Caco-2 (cell line): Measurements from ENCODE around the gene LAPTM4A. TPM values are rescaled to one million over a fixed set of nuclear protein-coding genes. Genes with fewer than 3 reads are reported as not detected.
A peak's percentile ranks its signal among the peaks of the same experiment; 100 is the strongest.

ENCODE experiments used
- BruUV-seq: library from RNA; stranded (reverse); fragments of 400-500 nt; replicated peaks from 2 replicates; lab custom pipeline; 2021; lab: Mats Ljungman, UMichigan
- CTCF ChIA-PET: fragments of 300-600 bp; sonication (Branson Sonifier 250); formaldehyde crosslinking; loops from one replicate; lab custom pipeline; 2022; ENCODE audit warnings: antibody characterized with exemption; lab: Charles Lee
- POLR2A ChIA-PET: fragments of 300-600 bp; sonication (Branson Sonifier 250); formaldehyde crosslinking; loops from one replicate; lab custom pipeline; 2022; ENCODE audit warnings: antibody characterized with exemption; lab: Charles Lee
- DNase-seq, 2 experiments: peaks; one replicate each; pipeline versions ENCODE4 v3.0.0 to v3.0.0-alpha.2; 2020 to 2022
- H3K27me3 ChIP-seq: replicated peaks from 2 replicates; pipeline ENCODE4 v1.6.0; 2011; ENCODE audit warnings: low read length; ENCODE audit not compliant: control insufficient read depth, insufficient read depth
- H3K36me3 ChIP-seq: 2 replicates; pipeline ENCODE4 v1.5.1; 2011; ENCODE audit warnings: low read length; ENCODE audit not compliant: control insufficient read depth, insufficient read depth
- H3K4me1 ChIP-seq: fragments of 250-450 bp; sonication (Bioruptor Pico); 2 replicates; pipeline ENCODE4 v1.5.1; 2020; ENCODE audit warnings: mild to moderate bottlenecking
- H3K4me3 ChIP-seq: 2 replicates; pipeline ENCODE4 v1.5.1; 2011; ENCODE audit warnings: low read depth, mild to moderate bottlenecking, control low read depth, low read length
- H3K9me3 ChIP-seq: fragments of 250-450 bp; sonication (Bioruptor Pico); 2 replicates; pipeline ENCODE4 v1.5.1; 2020; ENCODE audit warnings: mild to moderate bottlenecking, moderate library complexity
- H3K27ac Mint-ChIP-seq: one replicate; pipeline ENCODE4 v1.8.0; 2022; ENCODE audit warnings: mixed read lengths; ENCODE audit not compliant: unreplicated experiment
- H3K27me3 Mint-ChIP-seq: one replicate; pipeline ENCODE4 v1.8.0; 2022; ENCODE audit warnings: mixed read lengths; ENCODE audit not compliant: insufficient read depth, unreplicated experiment
- H3K36me3 Mint-ChIP-seq: one replicate; pipeline ENCODE4 v1.8.0; 2022; ENCODE audit warnings: mild to moderate bottlenecking, mixed read lengths; ENCODE audit not compliant: insufficient read depth, unreplicated experiment
- H3K4me1 Mint-ChIP-seq: one replicate; pipeline ENCODE4 v1.8.0; 2022; ENCODE audit warnings: low read depth, mixed read lengths; ENCODE audit not compliant: unreplicated experiment
- H3K4me3 Mint-ChIP-seq: one replicate; pipeline ENCODE4 v1.8.0; 2022; ENCODE audit warnings: mild to moderate bottlenecking, moderate library complexity, mixed read lengths; ENCODE audit not compliant: unreplicated experiment
- H3K9me3 Mint-ChIP-seq: one replicate; pipeline ENCODE4 v1.8.0; 2022; ENCODE audit warnings: mixed read lengths; ENCODE audit not compliant: unreplicated experiment
- CTCF ChIP-seq, 2 experiments: fragments of 200-600 bp in 1 of 2; IDR thresholded peaks; 1 replicate in 1 of 2; 2 replicates in 1 of 2; pipeline versions ENCODE4 v1.5.1 to v1.8.0; 2011 to 2022; ENCODE audit warnings: antibody characterized with exemption in 1 of 2, control low read depth in 1 of 2, inconsistent platforms in 1 of 2, low read depth in 1 of 2, low read length in 1 of 2, mild to moderate bottlenecking in 1 of 2, moderate library complexity in 1 of 2; ENCODE audit not compliant: insufficient read depth in 1 of 2, severe bottlenecking in 1 of 2, unreplicated experiment in 1 of 2
- intact Hi-C: fragments of 100-400 bp; cut with micrococcal nuclease; formaldehyde crosslinking; loops from one replicate; pipeline ENCODE4 v1.10.0; 2022; ENCODE audit not compliant: unreplicated experiment
- total RNA-seq: library from RNA; stranded (reverse); gene quantifications from 2 replicates; pipeline ENCODE4 v1.2.3, GENCODE V29; 2022

Gene LAPTM4A
- total RNA-seq, 1 experiment from 2014 or later: 140 TPM

DNA sequence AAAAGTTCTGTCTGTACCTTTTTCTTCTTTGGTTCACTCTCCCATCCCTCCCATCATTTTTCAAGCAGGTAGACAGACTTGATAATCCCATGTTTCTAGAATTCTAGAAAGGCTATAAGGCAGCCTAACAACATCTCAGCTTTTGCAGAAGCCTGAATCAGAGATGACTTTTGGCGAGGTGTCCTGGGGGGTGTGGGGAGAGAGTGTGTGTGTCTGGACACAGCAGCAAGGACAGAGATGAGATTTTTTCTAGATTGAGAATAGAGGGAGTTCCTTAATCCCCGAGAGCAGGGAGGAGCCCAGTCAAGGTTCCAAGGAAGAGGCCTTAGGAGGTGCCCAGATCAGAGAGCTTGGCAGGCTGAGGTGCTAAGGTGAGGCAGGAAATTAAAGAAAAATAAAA, 22.0 kb upstream of the LAPTM4A start:
- Histone ChIP-seq H3K4me3 (no peak overlapping the region), H3K27me3 (no peaks in the 10 kb centered on the region), H3K9me3 (no peaks in the 10 kb centered on the region), H3K36me3 (no peaks in the 10 kb centered on the region), H3K4me1 (peaks cover 16% of the 10 kb centered on the region)
- ChIA-PET POLR2A (no interaction called here), CTCF (no interaction called here)
- Mint-ChIP-seq H3K27ac (no peak overlapping the region), H3K4me1 (peaks cover 16% of the 10 kb centered on the region), H3K36me3 (no peaks in the 10 kb centered on the region), H3K4me3 (no peak overlapping the region), H3K27me3 (no peaks in the 10 kb centered on the region), H3K9me3 (no peaks in the 10 kb centered on the region)
- intact Hi-C loops: no loop called here
- no TSS peak for BruUV-seq
- no peak for DNase-seq
- no peak for TF ChIP-seq CTCF (IDR thresholded peaks at IDR 0.05; ENCODE audit: insufficient read depth in 1 of 2, low read depth in 1 of 2, low read length in 1 of 2, severe bottlenecking in 1 of 2, unreplicated experiment in 1 of 2)

- POLR2A ChIA-PET: no interaction called here
- peaks cover 16% of the 10 kb centered on the region for H3K4me1 Mint-ChIP-seq
- H3K36me3 ChIP-seq: no peaks in the 10 kb centered on the region
- no peaks in the 10 kb centered on the region for H3K27me3 ChIP-seq
- H3K36me3 Mint-ChIP-seq: no peaks in the 10 kb centered on the region
- peak overlapping the region; percentile 16 for H3K27ac Mint-ChIP-seq
- H3K9me3 Mint-ChIP-seq: no peaks in the 10 kb centered on the region
- H3K27me3 Mint-ChIP-seq: no peaks in the 10 kb centered on the region
- BruUV-seq: no TSS peak
- no peaks in the 10 kb centered on the region for H3K9me3 ChIP-seq
- no peak for DNase-seq
- H3K4me3 Mint-ChIP-seq: peak overlapping the region; percentile 8
- CTCF ChIA-PET: interaction anchor here (0.7 kb wide), 1 partner anchor 59 kb away, joined by 4 read pairs; no protein-coding TSS in a partner anchor
- peaks cover 16% of the 10 kb centered on the region for H3K4me1 ChIP-seq
- no peak overlapping the region for H3K4me3 ChIP-seq
- intact Hi-C loops: loop anchor here (1.0 kb wide), 2 partner anchors 21 kb away; partner anchors contain the start of gene LAPTM4A
- no peak for TF ChIP-seq CTCF (IDR thresholded peaks at IDR 0.05; ENCODE audit: insufficient read depth in 1 of 2, low read depth in 1 of 2, low read length in 1 of 2, severe bottlenecking in 1 of 2, unreplicated experiment in 1 of 2)
Measured at GRCh38 chr2:20072436-20073158, 21.2 kb upstream of the LAPTM4A start.

DNA sequence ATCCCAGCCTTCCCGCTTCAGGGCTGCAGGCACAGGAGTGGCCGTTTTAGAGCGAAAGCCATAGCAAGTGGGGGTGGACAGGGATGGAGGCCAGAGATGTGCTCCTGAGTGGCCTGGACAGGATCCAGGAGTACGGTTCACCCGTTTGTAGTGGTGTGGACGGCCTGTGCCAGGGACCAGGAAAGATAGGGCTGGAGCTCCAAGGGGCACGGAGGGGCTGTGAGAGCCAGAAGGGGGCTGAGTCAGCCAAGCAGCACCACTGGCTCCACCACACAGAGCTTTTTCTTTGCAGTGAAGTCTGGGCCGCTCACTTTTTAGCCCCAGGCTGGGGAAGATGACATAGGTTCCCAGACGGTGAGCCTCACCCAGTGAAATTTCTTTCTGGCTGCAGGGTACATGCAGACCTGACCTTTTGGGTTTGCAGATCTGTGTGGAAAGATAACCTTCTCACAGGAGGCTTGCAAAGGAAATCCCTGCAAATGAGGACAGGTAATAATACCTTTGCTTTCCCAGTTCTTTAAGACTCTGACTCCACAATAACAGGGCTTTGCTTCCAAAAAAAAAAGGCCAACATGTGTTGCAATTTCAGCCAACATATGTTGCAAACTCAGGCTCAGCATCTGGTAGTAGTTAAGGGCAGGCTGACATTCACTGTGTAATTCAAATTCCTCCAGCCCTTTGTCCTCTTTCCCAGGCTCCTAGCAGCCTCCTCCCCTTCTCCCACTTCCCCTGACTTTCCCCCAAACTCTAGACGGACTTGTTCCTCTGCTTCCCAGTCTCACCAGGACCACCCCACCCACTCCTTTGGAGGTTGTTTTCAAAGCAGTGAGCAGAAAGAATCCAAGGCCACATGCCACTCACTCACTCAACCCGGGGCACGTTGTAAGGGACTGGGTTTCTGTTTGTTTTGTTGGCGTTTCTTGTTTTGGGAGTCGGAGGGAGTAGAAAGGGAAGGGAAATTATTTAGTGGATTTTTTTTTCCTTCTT, 20.3 kb upstream of the LAPTM4A start:
- peaks cover 16% of the 10 kb centered on the region for H3K4me1 Mint-ChIP-seq
- no peaks in the 10 kb centered on the region for H3K9me3 Mint-ChIP-seq
- TF ChIP-seq CTCF (IDR thresholded peaks at IDR 0.05; ENCODE audit: insufficient read depth in 1 of 2, low read depth in 1 of 2, low read length in 1 of 2, severe bottlenecking in 1 of 2, unreplicated experiment in 1 of 2): no peak
- Histone ChIP-seq H3K4me3 (no peak overlapping the region), H3K4me1 (peaks cover 16% of the 10 kb centered on the region), H3K27me3 (no peaks in the 10 kb centered on the region), H3K9me3 (no peaks in the 10 kb centered on the region), H3K36me3 (no peaks in the 10 kb centered on the region)
- ChIA-PET POLR2A (no interaction called here), CTCF (interaction anchor here (0.5 to 0.8 kb wide), 3 partner anchors 19 to 58 kb away, joined by 3 to 4 read pairs (median 4); partner anchors contain the start of gene LAPTM4A)
- H3K27me3 Mint-ChIP-seq: no peaks in the 10 kb centered on the region
- peak overlapping the region; percentile 8 for H3K4me3 Mint-ChIP-seq
- peak; percentile 60 to 71 for DNase-seq
- no TSS peak for BruUV-seq
- peak overlapping the region; percentile 16 for H3K27ac Mint-ChIP-seq
- H3K36me3 Mint-ChIP-seq: no peaks in the 10 kb centered on the region
- intact Hi-C loops: loop anchor here (1.0 kb wide), 2 partner anchors 20 to 22 kb away; partner anchors contain the start of gene LAPTM4A
